Panc1 (cell line): ENCODE results near the gene TRPM4. TPM values are rescaled to one million over a fixed set of nuclear protein-coding genes. Genes with fewer than 3 reads are reported as not detected.

Experiments
- ATAC-seq: fragments of 200-7000 bp; cut with Tn5 transposase; 2 replicates; pipeline ENCODE4 v1.9.1; 2020; ENCODE audit warnings: mild to moderate bottlenecking, moderate library complexity
- BruUV-seq: library from RNA; stranded (reverse); fragments of 400-500 nt; replicated peaks from 2 replicates; lab custom pipeline; 2021; lab: Mats Ljungman, UMichigan
- CTCF ChIA-PET: fragments of 300-600 bp; sonication (Branson Sonifier 250); formaldehyde crosslinking; loops from one replicate; lab custom pipeline; 2022; ENCODE audit warnings: antibody characterized with exemption; lab: Charles Lee
- POLR2A ChIA-PET: fragments of 300-600 bp; sonication (Branson Sonifier 250); formaldehyde crosslinking; loops from one replicate; lab custom pipeline; 2022; ENCODE audit warnings: antibody characterized with exemption; lab: Charles Lee
- DNase-seq: peaks from one replicate; pipeline ENCODE4 v3.0.0-alpha.2; 2010; ENCODE audit warnings: low read depth, low spot score
- H3K27ac ChIP-seq: 2 replicates; pipeline ENCODE4 v1.5.1; 2011; ENCODE audit warnings: mild to moderate bottlenecking, low read length, inconsistent platforms
- H3K27me3 ChIP-seq: fragments of 200-500 bp; sonication (Bioruptor generic); 2 replicates; pipeline ENCODE4 v1.6.0; 2014; ENCODE audit warnings: low read length, inconsistent platforms; ENCODE audit not compliant: control insufficient read depth, insufficient read depth
- H3K36me3 ChIP-seq: fragments of 200-500 bp; sonication (Bioruptor generic); 2 replicates; pipeline ENCODE4 v1.5.1; 2014; ENCODE audit warnings: inconsistent platforms, mild to moderate bottlenecking, low read length, moderate library complexity; ENCODE audit not compliant: control insufficient read depth, insufficient read depth
- H3K4me1 ChIP-seq: 2 replicates; pipeline ENCODE4 v1.5.1; 2011; ENCODE audit warnings: inconsistent platforms, mild to moderate bottlenecking, low read length, moderate library complexity; ENCODE audit not compliant: control insufficient read depth, insufficient read depth
- H3K4me3 ChIP-seq, 2 experiments: 2 replicates each; pipeline ENCODE4 v1.5.1; 2011 to 2012; ENCODE audit warnings: low read depth in 2 of 2, low read length in 2 of 2, mild to moderate bottlenecking in 2 of 2, inconsistent platforms in 1 of 2, moderate library complexity in 1 of 2
- H3K9me3 ChIP-seq: fragments of 200-500 bp; sonication (Bioruptor generic); 2 replicates; pipeline ENCODE4 v1.5.1; 2014; ENCODE audit warnings: low read depth, mild to moderate bottlenecking, inconsistent platforms, low read length, moderate library complexity; ENCODE audit not compliant: control insufficient read depth, insufficient read depth
- CTCF ChIP-seq: fragments of 450-650 bp; IDR thresholded peaks from 2 replicates; pipeline ENCODE4 v1.5.1; 2017; ENCODE audit warnings: mild to moderate bottlenecking
- POLR2AphosphoS5 ChIP-seq: IDR thresholded peaks from 2 replicates; pipeline ENCODE4 v1.6.1; 2012; ENCODE audit warnings: mild to moderate bottlenecking, low read depth, low read length, moderate library complexity
- REST ChIP-seq, 2 experiments: IDR thresholded peaks; 2 replicates each; pipeline ENCODE4 v1.6.1; 2011 to 2012; ENCODE audit warnings: low read depth in 2 of 2, control low read depth in 1 of 2, low read length in 1 of 2, mild to moderate bottlenecking in 1 of 2, moderate library complexity in 1 of 2; ENCODE audit not compliant: insufficient read depth in 1 of 2
- SIN3A ChIP-seq: IDR thresholded peaks from 2 replicates; pipeline ENCODE4 v1.6.1; 2012; ENCODE audit warnings: low read depth, mild to moderate bottlenecking, low read length, moderate library complexity, borderline replicate concordance; ENCODE audit not compliant: insufficient read depth
- TCF7L2 ChIP-seq: IDR thresholded peaks from 2 replicates; pipeline ENCODE4 v1.6.1; 2011; ENCODE audit warnings: mild to moderate bottlenecking, low read depth, low read length, inconsistent platforms
- in situ Hi-C: cut with HindIII; loops from 2 replicates; pipeline ENCODE4 v1.10.0; 2016; ENCODE audit warnings: low sequenced_read_pairs, low pct_unique_long_range_greater_than_20kb
- intact Hi-C: fragments of 100-400 bp; cut with micrococcal nuclease; formaldehyde crosslinking; loops from one replicate; pipeline ENCODE4 v1.10.0; 2022; ENCODE audit not compliant: unreplicated experiment
- total RNA-seq: library from RNA; stranded (reverse); gene quantifications from one replicate; pipeline ENCODE4 v1.2.1, GENCODE V29; 2021; ENCODE audit not compliant: unreplicated experiment

The TRPM4 gene
- total RNA-seq, 1 experiment from 2014 or later, result 19.4 TPM

GRCh38 chr19:49189259-49189658 lies 31.7 kb downstream of the TRPM4 start:
- no TSS peak for BruUV-seq
- Histone ChIP-seq H3K27ac (no peak overlapping the region), H3K4me1 (no peaks in the 10 kb centered on the region), H3K9me3 (no peaks in the 10 kb centered on the region), H3K27me3 (no peaks in the 10 kb centered on the region), H3K4me3 (no peak overlapping the region), H3K36me3 (no peaks in the 10 kb centered on the region)
- in situ Hi-C loops, result no loop called here
- ChIA-PET POLR2A (no interaction called here), CTCF (no interaction called here)
- ATAC-seq, result no peak
- DNase-seq, result no peak
- intact Hi-C loops, result no loop called here
- TF ChIP-seq CTCF (no peak), POLR2AphosphoS5 (no peak), REST (IDR thresholded peaks at IDR 0.05; ENCODE audit: insufficient read depth in 1 of 2, low read depth in 2 of 2, low read length in 1 of 2) (no peak), TCF7L2 (no peak), SIN3A (no peak)

GRCh38 chr19:49190781-49191180 lies 33.2 kb downstream of the TRPM4 start:
- ChIA-PET POLR2A (no interaction called here), CTCF (no interaction called here)
- H3K4me3 ChIP-seq, result no peak overlapping the region
- in situ Hi-C loops, result no loop called here
- H3K27ac ChIP-seq, result no peak overlapping the region
- no peak for TF ChIP-seq TCF7L2
- TF ChIP-seq REST (IDR thresholded peaks at IDR 0.05; ENCODE audit: insufficient read depth in 1 of 2, low read depth in 2 of 2, low read length in 1 of 2), result no peak
- TF ChIP-seq SIN3A, result no peak
- no peak for TF ChIP-seq CTCF
- no peak for TF ChIP-seq POLR2AphosphoS5
- H3K27me3 ChIP-seq, result no peaks in the 10 kb centered on the region
- BruUV-seq, result no TSS peak
- no peaks in the 10 kb centered on the region for H3K9me3 ChIP-seq
- ATAC-seq (no peak), DNase-seq (no peak)
- intact Hi-C loops, result no loop called here
- H3K4me1 ChIP-seq, result no peaks in the 10 kb centered on the region
- no peaks in the 10 kb centered on the region for H3K36me3 ChIP-seq
